GM12801 (cell line): Measurements from ENCODE around the gene KRT2.

Experiments
- CTCF ChIP-seq: IDR thresholded peaks from one replicate; pipeline ENCODE4 v1.5.1; 2011; ENCODE audit warnings: control low read depth; ENCODE audit not compliant: insufficient read length; ENCODE audit errors: extremely low read depth

The KRT2 gene

GRCh38 chr12:52651726-52652261 lies at the start of gene KRT2:
Gene KRT2, minus strand, starts transcription at chr12:52652211. Its CDS starts 69 bp downstream, at chr12:52652142.
- TF ChIP-seq CTCF = no peak

GRCh38 chr12:52701281-52701680 lies 49.3 kb upstream of the KRT2 start:
- no peak for TF ChIP-seq CTCF

GRCh38 chr12:52699960-52700359 lies 47.9 kb upstream of the KRT2 start:
- TF ChIP-seq CTCF = no peak

GRCh38 chr12:52699373-52699772 lies 47.4 kb upstream of the KRT2 start:
- no peak for TF ChIP-seq CTCF

GRCh38 chr12:52698651-52699340 lies 46.8 kb upstream of the KRT2 start:
- TF ChIP-seq CTCF = no peak

- TF ChIP-seq CTCF = no peak
Observed at GRCh38 chr12:52697058-52697582, 45.1 kb upstream of the KRT2 start.

- TF ChIP-seq CTCF = no peak
Observed at GRCh38 chr12:52696588-52696987, 44.6 kb upstream of the KRT2 start.
